HS-5 (cell line): ENCODE measurements around the gene SAMD4A.

Experiments used
- DNase-seq: peaks from one replicate; pipeline ENCODE4 v3.0.0-alpha.2; 2012; ENCODE audit warnings: low read depth

Gene SAMD4A

DNA sequence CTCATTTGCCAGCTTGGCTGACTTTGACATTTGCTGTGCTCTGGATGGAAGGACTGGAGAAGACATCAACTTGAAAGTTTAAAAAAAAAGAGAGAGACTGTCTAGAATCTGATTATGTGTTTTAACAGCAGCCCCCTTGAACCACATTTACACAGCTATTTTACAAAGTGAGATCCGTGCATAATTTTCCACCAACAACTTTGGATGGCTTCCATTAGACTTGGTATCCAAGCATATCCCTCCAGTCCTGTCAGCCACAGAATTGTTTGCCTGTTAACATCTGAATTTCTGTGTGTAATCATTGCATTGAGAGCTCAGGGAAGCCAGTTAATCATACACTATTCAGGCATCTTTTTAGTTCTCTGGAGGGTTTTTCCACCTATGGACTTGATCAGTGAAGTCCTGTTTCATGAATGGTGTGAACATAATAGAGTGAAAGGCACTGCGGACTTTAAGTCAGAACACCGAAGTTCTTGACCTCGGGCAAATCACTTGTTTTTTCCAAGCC, 93.7 kb downstream of the SAMD4A start:
- no peak for DNase-seq

DNA sequence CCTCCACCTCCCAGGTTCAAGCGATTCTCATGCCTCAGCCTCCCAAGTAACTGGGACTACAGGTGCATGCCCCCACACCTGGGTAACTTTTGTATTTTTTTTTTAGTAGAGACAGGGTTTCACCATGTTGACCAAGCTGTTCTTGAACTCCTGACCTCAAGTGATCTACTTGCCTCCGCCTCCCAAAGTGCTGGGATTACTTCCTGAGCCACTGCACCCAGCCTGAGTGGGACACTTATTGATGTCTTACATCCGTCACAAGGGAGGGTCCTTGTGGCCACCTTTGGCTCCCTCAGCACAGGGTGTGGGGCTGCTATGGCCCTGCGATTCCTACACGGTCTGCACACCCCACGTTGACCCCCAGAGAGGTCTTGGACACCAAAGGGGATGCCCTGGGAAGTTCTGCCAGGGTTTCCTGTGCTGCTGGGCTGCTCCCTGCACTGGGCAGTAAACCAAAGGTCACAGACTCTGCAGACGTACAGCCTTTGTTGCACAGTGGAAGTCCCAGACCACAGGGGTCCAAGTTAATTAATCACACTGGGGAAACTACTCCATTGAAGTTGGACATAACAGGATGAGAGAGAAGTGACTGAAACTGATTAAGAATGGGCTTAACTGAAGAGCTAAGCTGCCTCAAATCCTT, 95.7 kb downstream of the SAMD4A start:
- DNase-seq, result no peak

DNA sequence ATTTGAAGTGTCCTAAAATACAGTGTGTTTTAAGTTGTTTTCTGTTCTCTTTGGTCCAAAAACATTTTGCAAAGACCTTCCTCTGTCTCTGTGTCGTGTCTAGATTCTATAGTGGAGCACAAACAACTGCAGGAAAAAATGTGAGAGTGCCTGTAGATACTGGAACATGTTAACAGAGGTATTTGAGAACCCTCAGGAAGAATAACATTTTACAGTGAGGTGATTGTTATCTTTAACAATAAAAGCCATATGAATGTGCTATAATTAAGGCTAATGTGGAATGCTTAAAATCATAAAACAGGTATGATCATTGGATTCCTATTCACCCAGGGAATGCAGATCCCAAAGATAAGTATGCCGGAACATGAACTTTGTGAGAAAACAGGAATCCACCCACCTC, 98.0 kb downstream of the SAMD4A start:
- no peak for DNase-seq

- no peak for DNase-seq
Observed at GRCh38 chr14:54665946-54666345, 99.0 kb downstream of the SAMD4A start.

- DNase-seq, result no peak
Observed at GRCh38 chr14:54667026-54667744, 100.3 kb downstream of the SAMD4A start.

GRCh38 chr14:54667764-54668163, 100.8 kb downstream of the SAMD4A start:
- no peak for DNase-seq

GRCh38 chr14:54669721-54670561, 103.0 kb downstream of the SAMD4A start:
- DNase-seq, result no peak

DNA sequence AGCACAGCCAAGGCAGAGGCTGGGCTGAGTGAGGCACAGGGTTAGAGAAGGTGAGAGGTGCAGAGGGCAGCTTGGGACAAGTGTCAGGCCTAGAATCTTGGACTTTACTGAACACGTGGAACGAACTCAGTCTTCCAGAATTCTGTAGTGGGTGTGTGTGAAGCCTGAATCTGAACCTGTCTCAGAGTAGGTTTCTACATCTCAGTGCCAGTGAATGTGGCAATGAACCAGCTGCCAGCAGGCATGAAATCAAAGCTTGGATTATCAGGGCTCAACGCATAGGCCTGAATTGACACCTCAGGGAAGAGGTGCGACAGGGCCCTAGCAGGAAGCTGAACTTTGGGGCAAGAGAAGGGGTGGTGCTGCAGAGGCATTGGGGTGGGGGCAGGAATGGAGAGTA, 104.6 kb downstream of the SAMD4A start:
- no peak for DNase-seq

GRCh38 chr14:54672181-54672580, 105.3 kb downstream of the SAMD4A start:
- no peak for DNase-seq

- DNase-seq, result no peak
Observed at GRCh38 chr14:54672688-54673087, 105.8 kb downstream of the SAMD4A start.

GRCh38 chr14:54673193-54674045, 106.5 kb downstream of the SAMD4A start:
- DNase-seq, result no peak

- DNase-seq, result no peak
Observed at GRCh38 chr14:54674046-54674741, 107.3 kb downstream of the SAMD4A start.

DNA sequence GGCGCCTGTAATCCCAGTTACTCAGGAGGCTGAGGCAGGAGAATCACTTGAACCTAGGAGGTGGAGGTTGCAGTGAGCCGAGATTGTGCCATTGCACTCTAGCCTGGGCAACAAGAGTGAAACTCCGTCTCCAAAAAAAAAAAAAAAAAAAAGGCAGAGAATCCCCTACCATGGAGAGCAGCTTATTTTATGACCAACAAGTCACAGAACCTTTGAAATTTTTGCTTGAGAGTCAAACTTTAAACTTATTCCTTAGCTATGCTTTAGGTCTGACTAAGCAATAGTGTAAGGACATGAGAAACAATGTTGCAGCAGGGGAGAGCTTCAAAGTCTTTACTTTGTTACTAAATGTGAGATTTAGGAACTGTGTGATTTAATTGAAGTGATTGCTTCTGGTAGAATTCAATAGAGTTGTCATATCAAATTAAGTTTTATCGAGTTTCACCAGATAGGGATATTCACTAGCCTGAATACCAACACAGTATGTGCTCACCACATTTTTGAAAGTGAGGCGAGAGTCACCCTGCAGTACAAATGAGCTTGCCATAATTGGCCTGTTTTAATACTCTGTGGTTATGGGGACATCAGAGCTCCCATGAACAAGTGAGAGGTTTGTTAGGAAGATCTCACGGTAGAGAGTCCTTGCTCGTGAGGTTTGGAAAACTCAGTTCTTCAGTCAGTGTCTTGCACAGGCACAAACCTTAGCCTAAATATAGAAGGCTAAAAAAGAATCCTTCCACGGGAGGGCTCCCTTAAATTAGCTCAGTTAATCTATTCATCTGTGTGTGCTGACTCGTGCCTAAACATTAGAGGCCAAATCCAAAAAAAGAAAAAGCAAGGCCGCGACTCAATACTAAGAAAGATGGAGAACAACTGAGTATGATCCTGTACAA, 108.6 kb downstream of the SAMD4A start:
- no peak for DNase-seq

DNA sequence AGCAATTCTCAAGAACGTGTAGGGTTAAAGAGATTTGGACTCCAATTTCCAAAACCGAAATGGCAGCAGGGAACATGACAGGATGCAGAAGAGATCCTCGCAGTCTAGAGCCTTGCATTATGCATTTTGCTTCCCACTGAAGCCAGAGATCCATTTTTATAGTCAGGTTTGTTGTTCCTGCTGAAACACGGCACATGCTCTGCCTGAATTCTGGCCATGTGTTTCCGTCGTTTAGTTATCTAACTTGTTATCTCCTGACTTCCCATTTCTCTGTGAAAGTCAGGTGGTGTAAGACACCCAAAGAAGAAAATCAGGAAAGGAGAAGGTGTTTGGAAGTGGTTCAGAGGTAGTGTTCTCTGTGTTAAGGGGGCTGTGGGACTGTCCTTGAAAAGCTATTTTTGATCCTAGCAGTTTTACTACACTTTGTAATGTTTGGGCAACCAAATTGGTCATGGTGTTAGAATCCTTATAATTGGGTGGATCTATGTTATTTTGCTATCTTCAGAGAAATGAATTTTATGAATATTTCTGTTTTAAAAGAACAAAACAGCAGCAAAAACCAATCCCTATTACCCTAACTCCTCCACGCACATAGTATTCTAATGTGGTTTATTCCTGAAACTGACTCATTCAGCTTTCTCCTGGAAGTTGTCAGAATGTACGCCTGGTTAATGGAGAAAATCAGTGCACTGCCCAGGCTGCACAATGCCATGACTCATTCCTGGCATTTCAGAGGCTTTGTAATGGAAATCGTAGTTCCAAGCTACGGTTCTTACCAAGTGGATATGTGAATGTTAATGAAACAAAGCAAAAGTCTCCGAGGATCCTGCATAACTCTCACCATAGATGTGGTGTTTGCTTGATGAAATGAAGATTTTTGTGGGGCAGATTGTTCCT, 110.1 kb downstream of the SAMD4A start:
- DNase-seq, result peak; percentile 81

GRCh38 chr14:54680651-54681050, 113.7 kb downstream of the SAMD4A start:
- no peak for DNase-seq

GRCh38 chr14:54681811-54682261, 114.9 kb downstream of the SAMD4A start:
- DNase-seq, result no peak

- no peak for DNase-seq
Observed at GRCh38 chr14:54682578-54682977, 115.7 kb downstream of the SAMD4A start.

DNA sequence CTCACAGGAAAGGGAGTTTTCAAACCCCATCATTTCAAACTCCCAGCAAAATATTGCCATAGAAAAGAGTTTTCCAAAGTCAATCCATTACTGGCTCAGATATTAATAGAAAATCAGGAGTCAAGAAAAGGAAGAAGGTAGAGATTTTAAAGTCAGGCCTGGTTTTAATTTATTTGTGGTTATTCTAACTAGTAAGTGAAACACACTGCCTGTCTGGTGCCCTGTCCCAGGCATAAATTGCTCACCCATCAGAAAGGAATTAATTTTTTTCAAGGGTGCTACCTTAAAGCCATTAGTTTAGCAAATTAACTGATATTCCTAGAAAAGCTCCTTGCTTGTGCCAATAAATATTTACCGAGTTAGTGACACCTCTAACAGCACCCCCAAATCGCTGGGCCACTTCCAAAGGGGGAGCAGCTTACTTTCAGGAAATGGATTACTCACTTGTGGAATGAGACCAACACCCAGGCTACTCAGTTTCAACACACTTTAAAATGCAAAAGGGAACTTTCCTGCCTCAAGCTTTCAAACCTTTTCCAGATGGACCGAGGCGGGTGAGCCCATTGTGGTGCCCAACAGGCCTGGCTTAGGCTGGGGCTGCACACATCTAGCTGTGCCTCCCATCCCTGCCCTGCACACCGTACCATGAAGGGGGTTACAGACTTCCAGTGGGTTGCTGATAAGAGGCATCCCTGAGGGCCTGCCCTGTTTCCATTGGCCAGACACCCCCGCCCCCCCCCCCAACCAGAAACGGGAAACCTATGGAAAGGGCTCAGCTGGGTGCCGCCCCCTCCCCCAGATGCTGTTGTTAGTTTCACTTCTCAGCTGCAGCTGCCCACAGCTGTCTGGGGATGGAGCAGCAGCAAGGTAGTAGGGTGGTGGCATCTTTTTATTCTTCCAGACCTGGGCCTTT, 117.2 kb downstream of the SAMD4A start:
- peak; percentile 83 for DNase-seq
